Activated naive CD8-positive, alpha-beta T cell (primary cell): ENCODE measurements around the gene PPP1R16B.
"Not testable (repeated sequence)": the region's sequence is repeated elsewhere in the genome, so short reads cannot be mapped to it uniquely, and the experiment has no call there.

Experiments
- H3K27ac Mint-ChIP-seq: one replicate; pipeline ENCODE4 v1.8.0; 2021; ENCODE audit warnings: mixed read lengths
- H3K27me3 Mint-ChIP-seq: one replicate; pipeline ENCODE4 v1.8.0; 2021; ENCODE audit warnings: mixed read lengths
- H3K36me3 Mint-ChIP-seq: one replicate; pipeline ENCODE4 v1.8.0; 2021; ENCODE audit warnings: mixed read lengths
- H3K4me1 Mint-ChIP-seq: one replicate; pipeline ENCODE4 v1.8.0; 2021; ENCODE audit warnings: low read depth, mixed read lengths
- H3K4me3 Mint-ChIP-seq: one replicate; pipeline ENCODE4 v1.8.0; 2021; ENCODE audit warnings: mild to moderate bottlenecking, mixed read lengths
- H3K9me3 Mint-ChIP-seq: one replicate; pipeline ENCODE4 v1.8.0; 2021; ENCODE audit warnings: low read depth, mixed read lengths

The PPP1R16B gene

DNA sequence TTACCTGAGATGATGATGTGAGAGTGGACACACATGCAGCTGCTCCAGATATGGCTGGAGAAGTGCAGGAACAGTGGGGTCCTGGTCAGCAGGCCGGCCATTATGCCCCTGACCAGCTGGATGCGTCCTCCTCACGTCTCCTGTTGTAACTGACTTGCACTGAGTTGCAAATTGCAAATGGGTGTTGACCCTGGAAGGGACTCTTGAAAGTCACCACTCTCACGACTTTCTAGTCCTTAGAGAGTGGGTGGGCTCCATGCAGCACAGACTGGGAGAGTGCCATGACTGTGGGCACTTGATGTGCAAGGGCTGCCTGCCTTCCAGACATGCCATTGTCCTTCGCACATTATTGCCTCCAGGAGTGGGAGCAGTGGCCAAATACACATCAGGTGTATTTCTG lies 131.5 kb downstream of the PPP1R16B start:
- Mint-ChIP-seq H3K36me3 (peaks cover 2% of the 10 kb centered on the region), H3K27ac (no peak overlapping the region), H3K27me3 (no peaks in the 10 kb centered on the region), H3K4me3 (no peak overlapping the region), H3K9me3 (no peaks in the 10 kb centered on the region), H3K4me1 (no peaks in the 10 kb centered on the region)

DNA sequence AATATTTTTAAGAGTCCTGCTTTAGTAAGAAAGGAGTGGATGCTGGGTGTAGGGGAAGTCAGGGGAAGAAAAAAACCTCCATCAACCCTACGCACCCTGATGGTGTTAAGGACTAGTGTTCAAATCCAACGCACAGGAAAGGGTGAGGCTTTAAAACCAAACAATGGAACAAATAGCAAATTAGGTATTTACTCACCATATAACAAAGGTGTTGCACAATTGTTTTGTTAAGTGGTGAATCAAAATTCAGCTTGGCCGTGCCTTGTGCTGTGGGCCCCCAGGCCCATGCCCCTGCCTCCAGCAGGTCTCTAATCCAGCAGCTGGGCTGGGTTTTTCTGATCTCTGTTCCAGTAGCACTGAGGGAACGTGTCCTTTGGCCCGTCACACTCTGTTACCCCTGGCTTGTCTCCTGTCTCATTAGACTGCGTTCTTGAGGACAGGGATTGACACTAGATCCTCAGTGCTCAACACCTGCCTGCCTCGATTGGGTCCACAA lies 132.5 kb downstream of the PPP1R16B start:
- H3K9me3 Mint-ChIP-seq: no peaks in the 10 kb centered on the region
- no peaks in the 10 kb centered on the region for H3K4me1 Mint-ChIP-seq
- no peak overlapping the region for H3K4me3 Mint-ChIP-seq
- no peaks in the 10 kb centered on the region for H3K27me3 Mint-ChIP-seq
- no peak overlapping the region for H3K27ac Mint-ChIP-seq
- H3K36me3 Mint-ChIP-seq: peaks cover 5% of the 10 kb centered on the region

DNA sequence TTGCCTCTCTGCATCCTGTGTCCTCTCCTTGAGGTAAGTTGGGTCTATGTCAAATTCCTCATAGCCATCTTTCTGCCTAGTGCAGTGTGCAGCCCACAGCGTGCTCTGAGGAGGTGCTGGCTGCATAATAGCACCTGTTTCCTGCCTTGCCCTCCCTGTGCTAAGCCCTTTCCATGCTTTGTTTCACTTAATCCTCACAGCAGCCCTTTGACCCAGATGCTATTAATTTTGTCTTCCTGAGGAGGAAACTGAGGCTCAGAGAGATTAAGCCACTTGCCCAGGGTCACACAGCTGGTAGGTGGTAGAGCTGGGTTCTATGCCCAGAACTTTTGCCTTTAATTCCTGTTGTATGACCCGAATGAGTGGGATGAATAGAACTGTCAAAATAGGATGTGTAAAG lies 134.2 kb downstream of the PPP1R16B start:
- Mint-ChIP-seq H3K27me3 (no peaks in the 10 kb centered on the region), H3K36me3 (peaks cover 8% of the 10 kb centered on the region), H3K4me1 (no peaks in the 10 kb centered on the region), H3K4me3 (no peak overlapping the region), H3K9me3 (no peaks in the 10 kb centered on the region), H3K27ac (no peak overlapping the region)

DNA sequence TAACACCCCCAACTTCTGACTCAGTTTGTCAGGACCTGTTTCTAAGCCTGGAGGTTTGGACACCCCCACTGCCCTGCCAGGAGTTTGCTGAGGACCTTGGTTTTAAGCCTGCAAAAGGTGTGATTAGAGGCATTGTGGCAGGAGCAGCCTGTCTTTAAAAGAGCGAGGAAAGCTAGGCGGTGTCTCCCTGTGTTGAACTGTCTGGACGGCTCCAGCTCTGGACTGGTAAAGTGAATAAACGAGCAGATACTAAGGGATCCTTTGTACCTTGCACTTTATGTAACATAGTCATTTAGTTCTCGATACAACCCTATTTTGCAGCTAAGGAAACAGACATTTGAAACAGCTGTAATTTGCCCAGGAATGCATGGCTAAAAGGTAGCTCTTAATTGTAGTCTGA lies 135.1 kb downstream of the PPP1R16B start:
- H3K27ac Mint-ChIP-seq: no peak overlapping the region
- no peaks in the 10 kb centered on the region for H3K27me3 Mint-ChIP-seq
- no peaks in the 10 kb centered on the region for H3K9me3 Mint-ChIP-seq
- H3K4me3 Mint-ChIP-seq: no peak overlapping the region
- H3K36me3 Mint-ChIP-seq: peaks cover 8% of the 10 kb centered on the region
- H3K4me1 Mint-ChIP-seq: no peaks in the 10 kb centered on the region

DNA sequence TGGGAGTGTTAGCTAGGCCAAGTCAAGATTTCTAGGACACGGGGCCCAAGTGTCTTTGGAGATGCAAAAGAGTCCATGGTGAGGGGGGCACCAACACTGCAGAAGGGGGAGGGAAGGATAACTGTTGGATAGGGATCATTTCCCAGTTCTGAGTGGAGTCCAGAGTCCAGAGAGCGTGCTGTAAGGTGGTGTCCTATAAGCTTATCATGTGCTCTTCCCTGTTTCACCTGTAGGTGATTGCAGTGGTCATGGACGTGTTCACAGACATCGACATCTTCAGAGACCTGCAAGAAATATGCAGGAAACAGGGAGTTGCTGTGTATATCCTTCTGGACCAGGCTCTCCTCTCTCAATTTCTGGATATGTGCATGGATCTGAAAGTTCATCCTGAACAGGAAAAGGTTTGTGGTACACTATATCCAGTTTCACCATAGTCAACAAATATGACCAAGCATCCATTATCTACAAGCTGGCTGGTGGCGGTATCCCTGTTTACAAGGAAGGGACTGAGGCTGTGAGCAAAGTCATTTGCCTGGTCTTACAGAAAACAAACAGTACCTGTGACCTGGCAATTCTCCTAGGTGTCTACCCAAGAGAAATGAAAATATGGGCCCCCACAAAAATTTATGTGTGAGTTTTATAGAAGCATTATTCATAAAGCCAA lies 136.4 kb downstream of the PPP1R16B start:
- H3K4me1 Mint-ChIP-seq: no peaks in the 10 kb centered on the region
- H3K36me3 Mint-ChIP-seq: peaks cover 8% of the 10 kb centered on the region
- no peak overlapping the region for H3K4me3 Mint-ChIP-seq
- no peaks in the 10 kb centered on the region for H3K27me3 Mint-ChIP-seq
- no peak overlapping the region for H3K27ac Mint-ChIP-seq
- no peaks in the 10 kb centered on the region for H3K9me3 Mint-ChIP-seq

DNA sequence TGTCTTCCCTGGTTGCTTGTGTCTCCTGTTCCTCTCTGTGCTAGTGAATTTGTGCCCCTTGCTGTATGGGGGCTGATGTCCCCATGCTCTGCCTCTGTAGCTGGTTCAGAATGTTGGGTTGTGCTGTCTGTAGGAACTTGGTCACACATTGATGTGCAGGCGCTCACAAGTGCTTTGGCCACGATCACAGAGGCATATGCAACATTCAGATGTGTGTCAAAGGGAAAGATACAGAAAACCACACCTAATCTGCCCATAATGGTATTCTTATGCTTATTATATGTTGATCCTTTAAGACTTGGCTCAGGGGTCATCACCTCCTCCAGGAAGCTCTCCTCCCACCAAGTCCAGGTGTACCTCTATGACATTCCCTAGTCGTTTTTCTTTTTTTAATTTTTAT lies 139.5 kb downstream of the PPP1R16B start:
- no peaks in the 10 kb centered on the region for H3K4me1 Mint-ChIP-seq
- H3K36me3 Mint-ChIP-seq: peaks cover 6% of the 10 kb centered on the region
- H3K9me3 Mint-ChIP-seq: no peaks in the 10 kb centered on the region
- H3K27ac Mint-ChIP-seq: no peak overlapping the region
- no peaks in the 10 kb centered on the region for H3K27me3 Mint-ChIP-seq
- H3K4me3 Mint-ChIP-seq: no peak overlapping the region

DNA sequence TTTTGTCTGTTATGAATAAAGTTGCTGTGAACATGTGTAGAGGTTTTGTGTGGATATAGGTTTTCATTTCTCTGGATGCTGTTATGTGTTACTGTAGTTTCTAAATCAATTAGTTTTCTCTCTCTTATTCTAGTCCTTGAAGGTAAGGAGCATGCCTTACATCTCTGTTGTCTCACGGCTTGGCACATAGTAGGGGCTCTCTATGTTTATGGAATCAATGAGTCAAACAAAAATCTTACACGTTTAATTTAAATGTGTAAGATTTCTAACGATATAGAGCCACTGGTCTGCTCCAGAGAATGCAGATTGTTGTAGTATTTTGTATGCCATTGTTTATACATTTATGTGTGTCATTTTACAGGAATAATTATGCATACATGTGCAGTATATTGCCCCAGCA lies 141.3 kb downstream of the PPP1R16B start:
- Mint-ChIP-seq H3K27ac (no peak overlapping the region), H3K4me1 (no peaks in the 10 kb centered on the region), H3K36me3 (peaks cover 12% of the 10 kb centered on the region), H3K27me3 (no peaks in the 10 kb centered on the region), H3K9me3 (no peaks in the 10 kb centered on the region), H3K4me3 (no peak overlapping the region)

DNA sequence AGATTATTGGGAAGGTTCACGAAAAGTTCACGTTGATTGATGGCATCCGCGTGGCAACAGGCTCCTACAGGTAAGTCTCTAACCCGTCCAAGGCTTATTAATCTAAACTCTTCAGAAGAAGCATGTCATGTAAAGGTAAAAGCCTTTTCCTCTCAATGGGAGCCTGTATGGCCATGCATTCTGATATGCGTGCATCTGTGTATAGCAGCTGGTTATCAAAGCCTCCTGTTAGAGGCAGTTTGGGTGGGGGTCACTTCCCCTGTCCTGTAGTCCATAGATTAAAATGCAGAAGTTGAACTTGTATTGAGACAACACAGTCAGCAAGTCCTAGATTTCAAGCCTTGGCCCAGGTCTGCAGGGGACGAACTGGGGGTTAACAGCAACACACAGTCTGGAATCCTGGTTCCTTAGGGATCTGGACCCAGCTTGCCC lies 142.4 kb downstream of the PPP1R16B start:
- H3K36me3 Mint-ChIP-seq: peaks cover 12% of the 10 kb centered on the region
- no peak overlapping the region for H3K27ac Mint-ChIP-seq

DNA sequence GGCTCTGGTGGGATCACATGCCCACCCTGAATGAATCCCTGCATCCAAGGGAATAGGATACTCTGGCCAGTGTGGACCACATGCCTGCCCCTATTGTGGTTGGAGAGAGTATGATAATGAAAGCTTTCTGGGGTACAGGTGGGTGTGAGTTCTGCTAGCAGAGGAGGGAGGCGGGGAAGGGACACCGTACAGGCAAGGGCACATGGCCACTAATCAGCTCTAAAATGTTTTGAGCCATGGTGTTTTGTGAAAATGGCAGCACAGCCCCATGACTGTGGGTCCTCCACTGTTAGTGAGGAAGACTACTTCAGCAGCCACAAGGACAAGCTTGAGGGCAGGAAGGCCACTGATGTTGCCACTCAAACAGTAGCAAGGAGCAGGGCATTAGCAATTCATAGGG lies 144.8 kb downstream of the PPP1R16B start:
- H3K27ac Mint-ChIP-seq: no peak overlapping the region
- H3K36me3 Mint-ChIP-seq: peaks cover 10% of the 10 kb centered on the region
- H3K4me3 Mint-ChIP-seq: no peak overlapping the region
- no peaks in the 10 kb centered on the region for H3K4me1 Mint-ChIP-seq
- H3K27me3 Mint-ChIP-seq: no peaks in the 10 kb centered on the region
- H3K9me3 Mint-ChIP-seq: no peaks in the 10 kb centered on the region

More for the DNA sequence above, 142.4 kb downstream of the PPP1R16B start:
- H3K4me1 Mint-ChIP-seq: no peaks in the 10 kb centered on the region
- H3K4me3 Mint-ChIP-seq: no peak overlapping the region
- no peaks in the 10 kb centered on the region for H3K9me3 Mint-ChIP-seq
- H3K27me3 Mint-ChIP-seq: no peaks in the 10 kb centered on the region

DNA sequence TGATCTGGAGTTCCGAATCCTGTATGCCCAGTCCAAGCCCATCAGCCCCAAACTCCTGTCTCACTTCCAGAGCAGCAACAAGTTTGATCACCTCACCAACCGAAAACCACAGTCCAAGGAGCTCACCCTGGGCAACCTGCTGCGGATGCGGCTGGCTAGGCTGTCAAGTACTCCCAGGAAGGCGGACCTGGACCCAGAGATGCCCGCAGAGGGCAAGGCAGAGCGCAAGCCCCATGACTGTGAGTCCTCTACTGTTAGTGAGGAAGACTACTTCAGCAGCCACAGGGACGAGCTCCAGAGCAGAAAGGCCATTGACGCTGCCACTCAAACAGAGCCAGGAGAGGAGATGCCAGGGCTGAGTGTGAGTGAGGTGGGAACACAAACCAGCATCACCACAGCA lies 146.1 kb downstream of the PPP1R16B start:
- Mint-ChIP-seq H3K36me3 (peaks cover 10% of the 10 kb centered on the region), H3K4me1 (no peaks in the 10 kb centered on the region), H3K27me3 (no peaks in the 10 kb centered on the region), H3K4me3 (no peak overlapping the region), H3K27ac (no peak overlapping the region), H3K9me3 (no peaks in the 10 kb centered on the region)

DNA sequence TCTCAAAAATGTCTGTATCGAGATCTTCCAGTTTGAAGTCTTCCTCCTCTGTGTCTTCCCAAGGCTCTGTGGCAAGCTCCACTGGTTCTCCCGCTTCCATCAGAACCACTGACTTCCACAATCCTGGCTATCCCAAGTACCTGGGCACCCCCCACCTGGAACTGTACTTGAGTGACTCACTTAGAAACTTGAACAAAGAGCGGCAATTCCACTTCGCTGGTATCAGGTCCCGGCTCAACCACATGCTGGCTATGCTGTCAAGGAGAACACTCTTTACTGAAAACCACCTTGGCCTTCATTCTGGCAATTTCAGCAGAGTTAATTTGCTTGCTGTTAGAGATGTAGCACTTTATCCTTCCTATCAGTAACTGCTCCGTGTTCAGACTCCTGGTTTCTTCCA lies 146.7 kb downstream of the PPP1R16B start:
- H3K9me3 Mint-ChIP-seq: no peaks in the 10 kb centered on the region
- no peak overlapping the region for H3K27ac Mint-ChIP-seq
- H3K27me3 Mint-ChIP-seq: no peaks in the 10 kb centered on the region
- no peak overlapping the region for H3K4me3 Mint-ChIP-seq
- H3K36me3 Mint-ChIP-seq: peaks cover 10% of the 10 kb centered on the region
- H3K4me1 Mint-ChIP-seq: no peaks in the 10 kb centered on the region

DNA sequence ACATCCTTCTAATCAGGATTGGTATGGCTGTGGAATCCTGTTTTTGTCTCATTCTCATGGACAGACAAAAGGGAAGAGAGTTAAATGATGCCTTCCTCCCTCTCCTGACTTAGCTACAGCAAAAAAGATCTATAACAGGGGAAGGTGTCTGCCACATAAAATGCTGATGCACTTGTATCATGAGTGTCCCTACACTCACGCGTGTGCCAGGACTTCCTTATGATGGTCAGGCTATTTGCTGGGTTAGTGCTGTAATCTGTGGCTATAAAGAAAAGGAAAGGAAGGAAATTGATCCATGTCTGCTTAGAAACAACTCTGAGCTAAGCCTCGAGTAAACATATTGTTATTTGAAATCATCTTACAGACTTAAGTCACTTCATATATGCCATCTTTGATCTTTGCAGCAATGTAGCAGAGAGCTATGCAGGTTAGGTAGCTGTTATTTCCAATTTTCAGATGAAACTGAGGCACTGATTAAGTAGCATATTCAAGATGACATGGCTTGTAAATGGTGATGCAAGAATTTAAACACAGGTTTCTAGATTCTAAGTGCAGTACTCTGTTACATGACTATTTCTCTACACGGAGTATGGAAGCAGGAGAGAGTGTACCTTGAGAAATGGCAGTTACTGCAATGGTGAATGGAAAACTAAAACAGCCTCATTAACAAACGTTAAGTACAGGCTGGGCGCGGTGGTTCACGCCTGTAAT lies 148.3 kb downstream of the PPP1R16B start:
- no peaks in the 10 kb centered on the region for H3K9me3 Mint-ChIP-seq
- H3K27me3 Mint-ChIP-seq: no peaks in the 10 kb centered on the region

DNA sequence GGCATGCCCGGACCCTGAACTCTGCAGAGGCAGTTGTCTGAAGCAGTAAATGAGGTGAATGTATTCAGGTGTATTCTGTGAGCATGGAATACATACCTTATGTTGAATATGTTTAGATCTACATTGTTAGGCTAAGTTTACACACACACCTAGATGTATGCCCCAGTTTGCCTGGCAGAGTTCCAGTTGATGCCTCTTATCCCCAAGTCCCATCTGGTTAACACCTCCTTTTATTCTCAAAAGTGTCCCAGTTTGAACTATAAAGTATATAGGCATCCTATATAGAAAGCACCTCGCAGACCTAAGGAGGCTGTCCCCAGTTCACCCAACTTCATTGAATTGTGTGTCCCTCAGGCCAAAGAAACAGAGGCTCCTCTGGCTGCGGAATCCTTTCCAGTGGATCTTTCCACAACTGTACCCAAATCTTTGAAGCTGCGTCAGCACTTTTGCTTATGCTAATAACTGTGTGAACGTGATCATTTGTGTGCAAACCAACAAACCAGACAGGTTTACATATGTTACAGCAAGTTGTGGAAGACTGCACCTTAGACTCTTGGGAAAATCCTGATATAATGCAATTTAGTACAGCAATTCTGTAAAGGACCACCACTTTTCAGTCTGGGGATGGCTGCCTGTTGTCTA lies 151.9 kb downstream of the PPP1R16B start:
- H3K36me3 Mint-ChIP-seq: peaks cover 2% of the 10 kb centered on the region

More for the DNA sequence above, 148.3 kb downstream of the PPP1R16B start:
- Mint-ChIP-seq H3K4me3 (no peak overlapping the region), H3K36me3 (peaks cover 10% of the 10 kb centered on the region), H3K4me1 (no peaks in the 10 kb centered on the region), H3K27ac (no peak overlapping the region)

DNA sequence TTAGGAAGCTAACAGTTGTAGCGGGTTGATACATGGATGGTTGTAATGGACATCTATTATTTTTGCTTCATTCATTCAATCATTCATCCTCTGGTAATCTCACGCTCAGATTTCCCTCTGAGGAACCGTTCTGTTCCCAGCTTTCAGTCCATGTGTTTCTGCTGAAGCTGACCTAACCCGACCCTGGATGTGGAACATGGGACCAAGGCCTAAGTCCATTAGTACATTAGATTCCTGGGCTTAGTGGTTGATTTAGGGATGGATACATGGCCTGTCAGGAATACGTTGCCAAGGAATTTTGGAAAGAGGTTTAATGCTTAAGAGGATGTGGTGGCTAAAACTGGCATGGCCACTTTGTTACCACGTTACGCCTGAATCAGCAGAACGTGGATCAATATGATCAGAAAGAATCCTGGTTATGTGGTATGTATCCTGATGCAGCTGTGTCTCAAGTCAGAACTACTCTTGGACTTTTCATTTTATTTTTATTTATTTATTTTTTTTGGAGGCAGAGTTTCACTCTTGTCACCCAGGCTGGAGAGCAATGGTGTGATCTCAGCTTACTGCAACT lies 152.5 kb downstream of the PPP1R16B start:
- Mint-ChIP-seq H3K4me3 (no peak overlapping the region), H3K36me3 (no peaks in the 10 kb centered on the region), H3K27ac (no peak overlapping the region), H3K4me1 (peaks cover 15% of the 10 kb centered on the region), H3K9me3 (no peaks in the 10 kb centered on the region), H3K27me3 (no peaks in the 10 kb centered on the region)

More for the DNA sequence above, 151.9 kb downstream of the PPP1R16B start:
- Mint-ChIP-seq H3K27me3 (no peaks in the 10 kb centered on the region), H3K4me3 (no peak overlapping the region), H3K9me3 (no peaks in the 10 kb centered on the region), H3K27ac (no peak overlapping the region), H3K4me1 (peaks cover 11% of the 10 kb centered on the region)

DNA sequence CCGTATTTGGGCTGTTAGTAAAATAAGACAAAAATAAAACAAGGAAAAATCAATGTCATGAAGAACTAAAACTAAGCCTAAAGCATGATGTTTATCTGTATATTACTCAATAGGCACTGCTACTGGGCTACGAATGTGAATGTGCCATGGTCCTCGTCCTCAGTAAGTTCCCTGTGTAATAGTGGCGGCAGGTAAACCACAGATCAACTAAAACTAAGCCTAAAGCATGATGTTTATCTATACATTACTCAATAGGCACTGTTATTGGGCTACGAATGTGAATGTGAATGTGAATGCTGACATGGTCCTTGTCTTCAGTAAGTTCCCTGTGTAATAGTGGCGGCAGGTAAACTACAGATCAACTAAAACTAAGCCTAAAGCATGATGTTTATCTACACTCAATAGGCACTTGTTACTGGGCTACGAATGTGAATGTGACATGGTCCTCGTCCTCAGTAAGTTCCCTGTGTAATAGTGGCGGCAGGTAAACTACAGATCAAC lies 154.7 kb downstream of the PPP1R16B start:
- not testable (repeated sequence) for H3K9me3 Mint-ChIP-seq, H3K36me3 Mint-ChIP-seq, H3K4me3 Mint-ChIP-seq, H3K27me3 Mint-ChIP-seq
- peak overlapping the region; percentile 6 for H3K27ac Mint-ChIP-seq
- peaks cover 29% of the 10 kb centered on the region for H3K4me1 Mint-ChIP-seq
